Measurements from ENCODE around the gene STAB1. TPM values are rescaled to one million over a fixed set of nuclear protein-coding genes. Genes with fewer than 3 reads are reported as not detected.

Gene STAB1
- total RNA-seq, 1 donor from 2014 or later: 866 TPM

- no peaks in the 10 kb centered on the region for H3K9me3 Mint-ChIP-seq (ENCODE audit: unreplicated experiment)
- no peaks in the 10 kb centered on the region for H3K27me3 Mint-ChIP-seq (ENCODE audit: unreplicated experiment)
- peaks cover 27% of the 10 kb centered on the region for H3K36me3 Mint-ChIP-seq (ENCODE audit: low read depth, unreplicated experiment)
- no peak overlapping the region for H3K27ac Mint-ChIP-seq (ENCODE audit: unreplicated experiment)
- TF ChIP-seq, protein P1, sequence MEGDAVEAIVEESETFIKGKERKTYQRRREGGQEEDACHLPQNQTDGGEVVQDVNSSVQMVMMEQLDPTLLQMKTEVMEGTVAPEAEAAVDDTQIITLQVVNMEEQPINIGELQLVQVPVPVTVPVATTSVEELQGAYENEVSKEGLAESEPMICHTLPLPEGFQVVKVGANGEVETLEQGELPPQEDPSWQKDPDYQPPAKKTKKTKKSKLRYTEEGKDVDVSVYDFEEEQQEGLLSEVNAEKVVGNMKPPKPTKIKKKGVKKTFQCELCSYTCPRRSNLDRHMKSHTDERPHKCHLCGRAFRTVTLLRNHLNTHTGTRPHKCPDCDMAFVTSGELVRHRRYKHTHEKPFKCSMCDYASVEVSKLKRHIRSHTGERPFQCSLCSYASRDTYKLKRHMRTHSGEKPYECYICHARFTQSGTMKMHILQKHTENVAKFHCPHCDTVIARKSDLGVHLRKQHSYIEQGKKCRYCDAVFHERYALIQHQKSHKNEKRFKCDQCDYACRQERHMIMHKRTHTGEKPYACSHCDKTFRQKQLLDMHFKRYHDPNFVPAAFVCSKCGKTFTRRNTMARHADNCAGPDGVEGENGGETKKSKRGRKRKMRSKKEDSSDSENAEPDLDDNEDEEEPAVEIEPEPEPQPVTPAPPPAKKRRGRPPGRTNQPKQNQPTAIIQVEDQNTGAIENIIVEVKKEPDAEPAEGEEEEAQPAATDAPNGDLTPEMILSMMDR (IDR thresholded peaks at IDR 0.05; ENCODE audit: unreplicated experiment): no peak
- H3K4me3 Mint-ChIP-seq (ENCODE audit: unreplicated experiment): no peak overlapping the region
- no peaks in the 10 kb centered on the region for H3K4me1 Mint-ChIP-seq (ENCODE audit: unreplicated experiment)
- DNase-seq (ENCODE audit: low spot score): no peak
Observed at GRCh38 chr3:52563984-52564383, 68.8 kb downstream of the STAB1 start.

- TF ChIP-seq, protein P1 (IDR thresholded peaks at IDR 0.05; ENCODE audit: unreplicated experiment): no peak
- Mint-ChIP-seq H3K27me3 (ENCODE audit: unreplicated experiment) (no peaks in the 10 kb centered on the region), H3K27ac (ENCODE audit: unreplicated experiment) (no peak overlapping the region), H3K4me3 (ENCODE audit: unreplicated experiment) (peak overlapping the region; percentile 9), H3K9me3 (ENCODE audit: unreplicated experiment) (no peaks in the 10 kb centered on the region), H3K36me3 (ENCODE audit: low read depth, unreplicated experiment) (peaks cover 16% of the 10 kb centered on the region), H3K4me1 (ENCODE audit: unreplicated experiment) (no peaks in the 10 kb centered on the region)
- no peak for DNase-seq (ENCODE audit: low spot score)
Observed at GRCh38 chr3:52568069-52568468, 72.9 kb downstream of the STAB1 start.

DNA sequence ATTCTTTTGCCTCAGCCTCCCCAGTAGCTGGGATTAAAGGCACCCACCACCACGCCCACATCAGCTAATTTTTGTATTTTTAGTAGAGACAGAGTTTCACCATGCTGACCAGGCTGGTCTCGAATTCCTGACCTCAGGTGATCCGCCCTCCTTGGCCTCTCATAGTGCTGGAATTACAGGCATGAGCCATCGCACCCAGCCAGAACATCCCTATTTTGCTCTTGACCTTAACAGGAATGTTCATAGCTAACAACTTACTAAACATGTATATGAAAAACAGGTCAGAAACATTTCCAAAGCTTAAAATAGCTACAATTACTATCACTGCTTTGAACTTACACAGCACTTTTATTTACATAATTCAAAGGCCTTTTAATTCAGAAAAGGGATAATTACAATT lies 74.9 kb downstream of the STAB1 start:
- Mint-ChIP-seq H3K9me3 (ENCODE audit: unreplicated experiment) (no peaks in the 10 kb centered on the region), H3K4me1 (ENCODE audit: unreplicated experiment) (no peaks in the 10 kb centered on the region), H3K36me3 (ENCODE audit: low read depth, unreplicated experiment) (peaks cover 19% of the 10 kb centered on the region), H3K4me3 (ENCODE audit: unreplicated experiment) (no peak overlapping the region), H3K27ac (ENCODE audit: unreplicated experiment) (no peak overlapping the region), H3K27me3 (ENCODE audit: unreplicated experiment) (no peaks in the 10 kb centered on the region)
- no peak for DNase-seq (ENCODE audit: low spot score)
- TF ChIP-seq, protein P1 (IDR thresholded peaks at IDR 0.05; ENCODE audit: unreplicated experiment): no peak

- no peak overlapping the region for H3K27ac Mint-ChIP-seq (ENCODE audit: unreplicated experiment)
- no peak overlapping the region for H3K4me3 Mint-ChIP-seq (ENCODE audit: unreplicated experiment)
- H3K4me1 Mint-ChIP-seq (ENCODE audit: unreplicated experiment): no peaks in the 10 kb centered on the region
- no peaks in the 10 kb centered on the region for H3K27me3 Mint-ChIP-seq (ENCODE audit: unreplicated experiment)
- no peak for DNase-seq (ENCODE audit: low spot score)
- TF ChIP-seq, protein P1 (IDR thresholded peaks at IDR 0.05; ENCODE audit: unreplicated experiment): no peak
- H3K36me3 Mint-ChIP-seq (ENCODE audit: low read depth, unreplicated experiment): peaks cover 18% of the 10 kb centered on the region
- H3K9me3 Mint-ChIP-seq (ENCODE audit: unreplicated experiment): no peaks in the 10 kb centered on the region
Observed at GRCh38 chr3:52572221-52572620, 77.1 kb downstream of the STAB1 start.

Other genes with a start within 250 kb of the STAB1 start
- 15.0 TPM for gene PPM1M, start 249.6 kb upstream of the STAB1 start, total RNA-seq (ENCODE audit: unreplicated experiment)
- 72.3 TPM for gene WDR82, start 216.7 kb upstream of the STAB1 start, total RNA-seq (ENCODE audit: unreplicated experiment)
- 22.4 TPM for gene GLYCTK, start 207.5 kb upstream of the STAB1 start, total RNA-seq (ENCODE audit: unreplicated experiment)
- 3.3 TPM for gene DNAH1, start 179.0 kb upstream of the STAB1 start, total RNA-seq (ENCODE audit: unreplicated experiment)
- gene BAP1, start 85.3 kb upstream of the STAB1 start, total RNA-seq (ENCODE audit: unreplicated experiment): 118 TPM
- 15.9 TPM for gene PHF7, start 84.7 kb upstream of the STAB1 start, total RNA-seq (ENCODE audit: unreplicated experiment)
- gene SEMA3G, start 50.2 kb upstream of the STAB1 start, total RNA-seq (ENCODE audit: unreplicated experiment): 175 TPM
- gene TNNC1, start 41.3 kb upstream of the STAB1 start, total RNA-seq (ENCODE audit: unreplicated experiment): 0.67 TPM
- 261 TPM for gene NISCH, start 39.7 kb upstream of the STAB1 start, total RNA-seq (ENCODE audit: unreplicated experiment)
- gene NT5DC2, start 38.5 kb downstream of the STAB1 start, total RNA-seq (ENCODE audit: unreplicated experiment): 252 TPM
- gene UQCC5, start 41.3 kb downstream of the STAB1 start, total RNA-seq (ENCODE audit: unreplicated experiment): 13.3 TPM
- 68.7 TPM for gene PBRM1, start 190.6 kb downstream of the STAB1 start, total RNA-seq (ENCODE audit: unreplicated experiment)
- gene GNL3, start 190.7 kb downstream of the STAB1 start, total RNA-seq (ENCODE audit: unreplicated experiment): 50.0 TPM
- gene GLT8D1, start 210.5 kb downstream of the STAB1 start, total RNA-seq (ENCODE audit: unreplicated experiment): 54.7 TPM
- gene SPCS1, start 210.8 kb downstream of the STAB1 start, total RNA-seq (ENCODE audit: unreplicated experiment): 83.9 TPM